Anterior cingulate cortex (tissue), 58 donors: ENCODE results near the gene ADARB2.

Experiments used
- DNase-seq, 58 donors: peaks; one replicate each; lab custom pipeline; 2025; lab: John Stamatoyannopoulos, UW

ADARB2 gene

GRCh38 chr10:1601406-1601805, 135.9 kb downstream of the ADARB2 start:
- no peak for DNase-seq

- no peak for DNase-seq
These were observed 136.5 kb downstream of the ADARB2 start for GRCh38 chr10:1600861-1601260.

- no peak for DNase-seq
These were observed 138.8 kb downstream of the ADARB2 start for GRCh38 chr10:1598393-1599153.

GRCh38 chr10:1597370-1598146, 139.8 kb downstream of the ADARB2 start:
- no peak for DNase-seq

- DNase-seq = no peak
These were observed 140.7 kb downstream of the ADARB2 start for GRCh38 chr10:1596482-1597099.

- DNase-seq = no peak
These were observed 141.6 kb downstream of the ADARB2 start for GRCh38 chr10:1595726-1596125.

GRCh38 chr10:1595242-1595600, 142.1 kb downstream of the ADARB2 start:
- DNase-seq = no peak

GRCh38 chr10:1594372-1595241, 142.7 kb downstream of the ADARB2 start:
- DNase-seq = no peak

GRCh38 chr10:1591742-1592141, 145.6 kb downstream of the ADARB2 start:
- no peak for DNase-seq

- no peak for DNase-seq
These were observed 146.3 kb downstream of the ADARB2 start for GRCh38 chr10:1591045-1591444.

- no peak for DNase-seq
These were observed 148.1 kb downstream of the ADARB2 start for GRCh38 chr10:1589257-1589656.

- no peak for DNase-seq
These were observed 154.6 kb downstream of the ADARB2 start for GRCh38 chr10:1582739-1583138.

- DNase-seq = no peak
These were observed 156.1 kb downstream of the ADARB2 start for GRCh38 chr10:1581189-1581588.

- DNase-seq = no peak
These were observed 157.7 kb downstream of the ADARB2 start for GRCh38 chr10:1579671-1580070.

GRCh38 chr10:1579141-1579491, 158.2 kb downstream of the ADARB2 start:
- peak in 1 of 58 donors; percentile 18 for DNase-seq

- DNase-seq = no peak
These were observed 158.8 kb downstream of the ADARB2 start for GRCh38 chr10:1578392-1579140.

- no peak for DNase-seq
These were observed 159.4 kb downstream of the ADARB2 start for GRCh38 chr10:1577945-1578344.

GRCh38 chr10:1577373-1577770, 160.0 kb downstream of the ADARB2 start:
- no peak for DNase-seq

- no peak for DNase-seq
These were observed 160.6 kb downstream of the ADARB2 start for GRCh38 chr10:1576467-1577372.
